ENCODE measurements around the gene LETM1. TPM values are rescaled to one million over a fixed set of nuclear protein-coding genes. Genes with fewer than 3 reads are reported as not detected.

The LETM1 gene
- total and polyA plus RNA-seq, 2 donors (not counting 3 experiments of a cell fraction or from before 2014, with no cell fraction given): 25.6 to 62.5 TPM

GRCh38 chr4:1895971-1896657, 40.2 kb upstream of the LETM1 start:
- H3K27me3 ChIP-seq (ENCODE audit: control insufficient read depth in 2 of 2, insufficient read depth in 2 of 2, low read length in 2 of 2): no peaks in the 10 kb centered on the region
- H3K4me3 ChIP-seq (replicated peaks in 1 of 3; ENCODE audit: insufficient read depth in 1 of 3, low read depth in 1 of 3, low read length in 3 of 3): no peak overlapping the region
- no peaks in the 10 kb centered on the region for H3K9me3 ChIP-seq (replicated peaks; ENCODE audit: control insufficient read depth, insufficient read depth, low read length)
- no peak overlapping the region for H3K9ac ChIP-seq (replicated peaks; ENCODE audit: extremely low read depth, insufficient read depth, low read length)
- no peaks in the 10 kb centered on the region for H4K20me1 ChIP-seq (replicated peaks; ENCODE audit: control insufficient read depth, extremely low read depth, insufficient read depth, low read length)
- CTCF ChIA-PET: interaction anchor here (2.2 to 5.7 kb wide), 2 partner anchors 13 to 21 kb away, joined by 4 to 43 read pairs; no protein-coding TSS in a partner anchor
- DNase-seq (ENCODE audit: low read depth, low spot score): no peak
- BruUV-seq (replicated peaks): no TSS peak
- H2AFZ ChIP-seq (ENCODE audit: low read depth, low read length): no peak overlapping the region
- peaks cover 97% of the 10 kb centered on the region for H3K79me2 ChIP-seq (ENCODE audit: control insufficient read depth, insufficient read depth, low read length)
- TF ChIP-seq JUN (IDR thresholded peaks at IDR 0.05; ENCODE audit: borderline replicate concordance, insufficient read depth, insufficient read length, low read depth) (no peak), CTCF (IDR thresholded peaks at IDR 0.05; ENCODE audit: extremely low read depth in 1 of 2, insufficient read depth in 1 of 2, low read depth in 1 of 2, low read length in 2 of 2) (no peak), GATA2 (IDR thresholded peaks at IDR 0.05; ENCODE audit: insufficient read depth, insufficient read length, low read depth, low read length) (no peak), EZH2 (IDR thresholded peaks at IDR 0.05; ENCODE audit: borderline replicate concordance, low read depth, low read length, severe bottlenecking) (no peak), POLR2AphosphoS5 (IDR thresholded peaks at IDR 0.05; ENCODE audit: insufficient read depth, low read depth, low read length) (no peak), POLR2A (IDR thresholded peaks at IDR 0.05; ENCODE audit: low read depth, low read length) (no peak), FOS (IDR thresholded peaks at IDR 0.05; ENCODE audit: borderline replicate concordance, insufficient read depth, low read length) (no peak)
- no peak for FAIRE-seq
- dilution Hi-C loops (cut with MboI; ENCODE audit: extremely low pct_ligation_motif_present, low sequenced_read_pairs) (no loop called here), intact Hi-C loops (cut with micrococcal nuclease) (no loop called here)
- H3K4me2 ChIP-seq (ENCODE audit: insufficient read depth, low read length): no peak overlapping the region
- no peak overlapping the region for H3K27ac ChIP-seq (ENCODE audit: insufficient read depth, low read depth, low read length)
- no peaks in the 10 kb centered on the region for H3K9me1 ChIP-seq (replicated peaks; ENCODE audit: control insufficient read depth, extremely low read depth, insufficient read depth, low read length)
- H3K36me3 ChIP-seq (ENCODE audit: control insufficient read depth in 2 of 2, extremely low read depth in 1 of 2, insufficient read depth in 2 of 2, low read length in 2 of 2): peaks cover 2 to 4% of the 10 kb centered on the region in 2 experiments
- peaks cover 5% of the 10 kb centered on the region for H3K4me1 ChIP-seq (ENCODE audit: control insufficient read depth, extremely low read depth, insufficient read depth, low read length)
- POLR2A ChIA-PET: no interaction called here

All from endothelial cell of umbilical vein (primary cell).